ENCODE results near the gene LUC7L2. TPM values are rescaled to one million over a fixed set of nuclear protein-coding genes. Genes with fewer than 3 reads are reported as not detected.
A peak's percentile ranks its signal among the peaks of the same experiment; 100 is the strongest.
"Not testable (repeated sequence)": the region's sequence is repeated elsewhere in the genome, so short reads cannot be mapped to it uniquely, and the experiment has no call there.

LUC7L2 gene
- total RNA-seq, 1 donor, result 57.0 TPM

GRCh38 chr7:139416405-139416804, 56.7 kb downstream of the LUC7L2 start:
- no peak for TF ChIP-seq CTCF (IDR thresholded peaks at IDR 0.05; ENCODE audit: insufficient read depth, low read depth, low read length)
- no peak overlapping the region for H3K4me3 ChIP-seq (ENCODE audit: low read depth, low read length)
- no peak for DNase-seq (ENCODE audit: low read depth)

GRCh38 chr7:139417478-139417877, 57.8 kb downstream of the LUC7L2 start:
- no peak for TF ChIP-seq CTCF (IDR thresholded peaks at IDR 0.05; ENCODE audit: insufficient read depth, low read depth, low read length)
- DNase-seq (ENCODE audit: low read depth), result no peak
- H3K4me3 ChIP-seq (ENCODE audit: low read depth, low read length), result no peak overlapping the region

GRCh38 chr7:139421123-139421522, 61.4 kb downstream of the LUC7L2 start:
- no peak overlapping the region for H3K4me3 ChIP-seq (ENCODE audit: low read depth, low read length)
- no peak for TF ChIP-seq CTCF (IDR thresholded peaks at IDR 0.05; ENCODE audit: insufficient read depth, low read depth, low read length)
- DNase-seq (ENCODE audit: low read depth), result no peak

- DNase-seq (ENCODE audit: low read depth), result peak; percentile 77
- H3K4me3 ChIP-seq (ENCODE audit: low read depth, low read length), result no peak overlapping the region
- TF ChIP-seq CTCF (IDR thresholded peaks at IDR 0.05; ENCODE audit: insufficient read depth, low read depth, low read length), result no peak
Measured at GRCh38 chr7:139422126-139422525, 62.4 kb downstream of the LUC7L2 start.

- no peak for DNase-seq (ENCODE audit: low read depth)
- H3K4me3 ChIP-seq (ENCODE audit: low read depth, low read length), result no peak overlapping the region
- TF ChIP-seq CTCF (IDR thresholded peaks at IDR 0.05; ENCODE audit: insufficient read depth, low read depth, low read length), result no peak
Measured at GRCh38 chr7:139423091-139423490, 63.4 kb downstream of the LUC7L2 start.

GRCh38 chr7:139424004-139424403, 64.3 kb downstream of the LUC7L2 start:
- H3K4me3 ChIP-seq (ENCODE audit: low read depth, low read length), result no peak overlapping the region
- no peak for DNase-seq (ENCODE audit: low read depth)
- TF ChIP-seq CTCF (IDR thresholded peaks at IDR 0.05; ENCODE audit: insufficient read depth, low read depth, low read length), result no peak

GRCh38 chr7:139425701-139426100, 66.0 kb downstream of the LUC7L2 start:
- H3K4me3 ChIP-seq (ENCODE audit: low read depth, low read length); DNase-seq (ENCODE audit: low read depth): not testable (repeated sequence)
